SU-DHL-6 (cell line): ENCODE data around the gene HOXB7.

Experiments used
- H2AFZ ChIP-seq: fragments of 200-600 bp; sonication (generic); 2 replicates; pipeline ENCODE4 v1.6.1; 2014; ENCODE audit warnings: low read depth, mild to moderate bottlenecking, moderate library complexity, mixed read lengths, antibody characterized with exemption, low read length; ENCODE audit not compliant: severe bottlenecking
- H3F3A ChIP-seq: fragments of 200-600 bp; shearing (Covaris generic); 2 replicates; pipeline ENCODE4 v1.6.0; 2016; ENCODE audit warnings: antibody characterized with exemption, mild to moderate bottlenecking; ENCODE audit not compliant: insufficient read depth
- H3K27ac ChIP-seq: fragments of 200-600 bp; sonication (generic); 2 replicates; pipeline ENCODE4 v1.5.1; 2016; ENCODE audit warnings: low read depth, mild to moderate bottlenecking, low read length, moderate library complexity, mixed read lengths
- H3K27me3 ChIP-seq: fragments of 200-600 bp; sonication (generic), shearing (Covaris generic); 2 replicates; pipeline ENCODE4 v1.6.0; 2014; ENCODE audit warnings: mild to moderate bottlenecking, low read length
- H3K36me3 ChIP-seq: fragments of 200-600 bp; sonication (generic); 2 replicates; pipeline ENCODE4 v1.6.1; 2014; ENCODE audit warnings: mild to moderate bottlenecking, low read length, mixed read lengths
- H3K4me2 ChIP-seq: fragments of 300-600, 200-600 bp; shearing (Covaris generic), sonication (generic); 2 replicates; pipeline ENCODE4 v1.6.0; 2014; ENCODE audit warnings: low read length, low read depth, mild to moderate bottlenecking; ENCODE audit not compliant: poor library complexity, severe bottlenecking
- H3K4me3 ChIP-seq: fragments of 200-600 bp; sonication (generic); 2 replicates; pipeline ENCODE4 v1.5.1; 2014; ENCODE audit warnings: antibody characterized with exemption, low read length, mild to moderate bottlenecking, mixed read lengths; ENCODE audit not compliant: insufficient read depth, poor library complexity, severe bottlenecking
- H3K79me2 ChIP-seq: fragments of 200-600 bp; sonication (generic); 2 replicates; pipeline ENCODE4 v1.6.1; 2014; ENCODE audit warnings: mild to moderate bottlenecking, low read length, moderate library complexity; ENCODE audit not compliant: insufficient read depth
- H3K9ac ChIP-seq: fragments of 200-600 bp; sonication (generic); 2 replicates; pipeline ENCODE4 v1.7.0; 2014; ENCODE audit warnings: mild to moderate bottlenecking, low read length
- H3K9me2 ChIP-seq: fragments of 200-600 bp; sonication (generic); replicated peaks from 2 replicates; pipeline ENCODE4 v1.6.1; 2014; ENCODE audit warnings: low read length; ENCODE audit not compliant: insufficient read depth
- H3K9me3 ChIP-seq: fragments of 200-600 bp; sonication (generic); 2 replicates; pipeline ENCODE4 v1.6.1; 2014; ENCODE audit warnings: low read length, mixed read lengths; ENCODE audit not compliant: insufficient read depth
- H4K20me1 ChIP-seq: fragments of 200-600 bp; sonication (generic); 2 replicates; pipeline ENCODE4 v1.6.1; 2014; ENCODE audit warnings: low read depth, mild to moderate bottlenecking, antibody characterized with exemption, low read length, moderate library complexity, mixed read lengths
- EZH2phosphoT487 ChIP-seq: fragments of 200-600 bp; sonication (generic), shearing (Covaris generic); conservative IDR thresholded peaks from 2 replicates; pipeline ENCODE4 v1.6.1; 2018; ENCODE audit warnings: mild to moderate bottlenecking, antibody characterized with exemption, low read length, moderate library complexity, mixed read lengths
- TF ChIP-seq, protein P1 (sequence below): fragments of 200-600 bp; sonication (generic); IDR thresholded peaks from one replicate; pipeline ENCODE4 v1.5.1; 2017; ENCODE audit warnings: antibody characterized with exemption, mild to moderate bottlenecking, low read length, moderate library complexity; ENCODE audit not compliant: insufficient read depth, poor library complexity, severe bottlenecking

HOXB7 gene

DNA sequence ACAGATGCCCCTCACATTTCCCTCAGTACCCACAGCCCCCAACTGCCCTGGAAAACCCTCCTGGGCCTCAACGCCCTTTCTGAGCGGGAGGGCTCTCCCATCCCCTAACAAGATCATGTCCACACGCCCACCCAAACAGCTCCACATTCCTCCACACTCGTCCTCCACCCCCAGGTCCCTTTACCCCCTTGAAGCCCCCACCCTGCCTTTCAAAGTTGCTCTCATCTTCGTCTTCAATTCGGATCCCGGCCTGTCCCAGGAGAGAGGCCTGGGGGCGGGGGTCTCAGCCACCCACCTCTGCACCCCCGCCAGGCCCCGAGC is 47.0 kb downstream of the HOXB7 start:
- H3F3A ChIP-seq: no peaks in the 10 kb centered on the region
- H3K9me3 ChIP-seq: no peaks in the 10 kb centered on the region
- no peaks in the 10 kb centered on the region for H3K79me2 ChIP-seq
- H4K20me1 ChIP-seq: no peaks in the 10 kb centered on the region
- no peak overlapping the region for H2AFZ ChIP-seq
- no peak overlapping the region for H3K9ac ChIP-seq
- H3K9me2 ChIP-seq: no peaks in the 10 kb centered on the region
- H3K36me3 ChIP-seq: no peaks in the 10 kb centered on the region
- no peak overlapping the region for H3K27ac ChIP-seq
- TF ChIP-seq, protein P1, sequence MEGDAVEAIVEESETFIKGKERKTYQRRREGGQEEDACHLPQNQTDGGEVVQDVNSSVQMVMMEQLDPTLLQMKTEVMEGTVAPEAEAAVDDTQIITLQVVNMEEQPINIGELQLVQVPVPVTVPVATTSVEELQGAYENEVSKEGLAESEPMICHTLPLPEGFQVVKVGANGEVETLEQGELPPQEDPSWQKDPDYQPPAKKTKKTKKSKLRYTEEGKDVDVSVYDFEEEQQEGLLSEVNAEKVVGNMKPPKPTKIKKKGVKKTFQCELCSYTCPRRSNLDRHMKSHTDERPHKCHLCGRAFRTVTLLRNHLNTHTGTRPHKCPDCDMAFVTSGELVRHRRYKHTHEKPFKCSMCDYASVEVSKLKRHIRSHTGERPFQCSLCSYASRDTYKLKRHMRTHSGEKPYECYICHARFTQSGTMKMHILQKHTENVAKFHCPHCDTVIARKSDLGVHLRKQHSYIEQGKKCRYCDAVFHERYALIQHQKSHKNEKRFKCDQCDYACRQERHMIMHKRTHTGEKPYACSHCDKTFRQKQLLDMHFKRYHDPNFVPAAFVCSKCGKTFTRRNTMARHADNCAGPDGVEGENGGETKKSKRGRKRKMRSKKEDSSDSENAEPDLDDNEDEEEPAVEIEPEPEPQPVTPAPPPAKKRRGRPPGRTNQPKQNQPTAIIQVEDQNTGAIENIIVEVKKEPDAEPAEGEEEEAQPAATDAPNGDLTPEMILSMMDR: no peak
- no peak for TF ChIP-seq EZH2phosphoT487
- no peak overlapping the region for H3K4me3 ChIP-seq
- no peak overlapping the region for H3K4me2 ChIP-seq
- no peaks in the 10 kb centered on the region for H3K27me3 ChIP-seq

- Histone ChIP-seq H3F3A (no peaks in the 10 kb centered on the region), H3K4me2 (no peak overlapping the region), H3K4me3 (no peak overlapping the region), H3K79me2 (no peaks in the 10 kb centered on the region), H3K9ac (no peak overlapping the region), H3K36me3 (no peaks in the 10 kb centered on the region), H2AFZ (no peak overlapping the region), H3K9me3 (no peaks in the 10 kb centered on the region), H3K27ac (no peak overlapping the region), H3K9me2 (no peaks in the 10 kb centered on the region), H3K27me3 (no peaks in the 10 kb centered on the region), H4K20me1 (no peaks in the 10 kb centered on the region)
- TF ChIP-seq, protein P1: no peak
- no peak for TF ChIP-seq EZH2phosphoT487
These were observed 47.4 kb downstream of the HOXB7 start for GRCh38 chr17:48563385-48563838.

DNA sequence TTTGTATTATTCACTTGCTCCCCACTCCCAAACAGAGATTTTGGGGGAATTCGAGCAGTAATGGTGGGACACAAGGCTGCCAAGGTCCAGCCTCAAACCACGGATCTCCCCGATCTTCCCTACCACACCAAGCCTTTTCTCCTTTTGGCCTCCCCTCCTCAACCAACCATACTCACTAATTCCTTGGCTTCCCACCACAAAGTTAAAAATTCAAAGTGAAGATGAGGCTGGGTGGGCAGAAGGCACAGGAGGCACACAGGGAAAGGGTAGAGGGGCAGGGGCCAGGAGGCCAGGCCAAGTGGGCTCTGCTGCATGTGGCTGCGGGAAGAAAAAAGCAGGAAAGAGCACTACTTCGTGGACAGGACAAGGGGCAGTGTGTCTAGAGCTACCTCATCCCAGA is 47.9 kb downstream of the HOXB7 start:
- Histone ChIP-seq H3K4me3 (no peak overlapping the region), H3K9me2 (no peaks in the 10 kb centered on the region), H4K20me1 (no peaks in the 10 kb centered on the region), H3K27ac (no peak overlapping the region), H3K4me2 (no peak overlapping the region), H3K27me3 (no peaks in the 10 kb centered on the region), H3K9ac (no peak overlapping the region), H3K36me3 (no peaks in the 10 kb centered on the region), H3K79me2 (no peaks in the 10 kb centered on the region), H3F3A (no peaks in the 10 kb centered on the region), H2AFZ (no peak overlapping the region), H3K9me3 (no peaks in the 10 kb centered on the region)
- TF ChIP-seq EZH2phosphoT487: no peak
- TF ChIP-seq, protein P1: no peak
